Loucy (cell line): ENCODE data around the gene CD19.
"Not testable (repeated sequence)": the region's sequence is repeated elsewhere in the genome, so short reads cannot be mapped to it uniquely, and the experiment has no call there.

Source experiments
- EZH2phosphoT487 ChIP-seq: fragments of 200-600 bp; IDR thresholded peaks from 2 replicates; pipeline ENCODE4 v1.6.1; 2018; ENCODE audit warnings: antibody characterized with exemption, mild to moderate bottlenecking, moderate library complexity, borderline replicate concordance
- TF ChIP-seq, protein P1 (sequence below): fragments of 200-600 bp; sonication (generic); conservative IDR thresholded peaks from 2 replicates; pipeline ENCODE4 v1.5.1; 2014; ENCODE audit warnings: mild to moderate bottlenecking, antibody characterized with exemption, low read length

DNA sequence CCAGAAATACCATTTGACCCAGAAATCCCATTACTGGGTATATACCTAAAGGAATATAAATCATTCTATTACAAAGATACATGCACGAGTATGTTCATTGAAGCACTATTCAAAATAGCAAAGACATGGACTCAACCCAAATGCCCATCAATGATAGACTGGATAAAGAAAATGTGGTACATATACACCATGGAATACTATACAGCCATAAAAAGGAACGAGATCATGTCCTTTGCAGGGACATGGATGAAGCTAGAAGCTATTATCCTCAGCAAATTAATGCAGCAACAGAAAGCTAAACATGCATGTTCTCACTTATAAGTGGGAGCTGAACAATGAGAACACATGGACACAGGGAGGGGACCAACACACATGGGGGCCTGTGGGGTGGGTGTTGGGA is 5.5 kb upstream of the CD19 start:
- TF ChIP-seq, protein P1, sequence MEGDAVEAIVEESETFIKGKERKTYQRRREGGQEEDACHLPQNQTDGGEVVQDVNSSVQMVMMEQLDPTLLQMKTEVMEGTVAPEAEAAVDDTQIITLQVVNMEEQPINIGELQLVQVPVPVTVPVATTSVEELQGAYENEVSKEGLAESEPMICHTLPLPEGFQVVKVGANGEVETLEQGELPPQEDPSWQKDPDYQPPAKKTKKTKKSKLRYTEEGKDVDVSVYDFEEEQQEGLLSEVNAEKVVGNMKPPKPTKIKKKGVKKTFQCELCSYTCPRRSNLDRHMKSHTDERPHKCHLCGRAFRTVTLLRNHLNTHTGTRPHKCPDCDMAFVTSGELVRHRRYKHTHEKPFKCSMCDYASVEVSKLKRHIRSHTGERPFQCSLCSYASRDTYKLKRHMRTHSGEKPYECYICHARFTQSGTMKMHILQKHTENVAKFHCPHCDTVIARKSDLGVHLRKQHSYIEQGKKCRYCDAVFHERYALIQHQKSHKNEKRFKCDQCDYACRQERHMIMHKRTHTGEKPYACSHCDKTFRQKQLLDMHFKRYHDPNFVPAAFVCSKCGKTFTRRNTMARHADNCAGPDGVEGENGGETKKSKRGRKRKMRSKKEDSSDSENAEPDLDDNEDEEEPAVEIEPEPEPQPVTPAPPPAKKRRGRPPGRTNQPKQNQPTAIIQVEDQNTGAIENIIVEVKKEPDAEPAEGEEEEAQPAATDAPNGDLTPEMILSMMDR = not testable (repeated sequence)
- not testable (repeated sequence) for TF ChIP-seq EZH2phosphoT487
